GM19324 (cell line): ENCODE measurements around the gene PTPN22.

Experiments
- ATAC-seq: cut with Tn5 transposase; IDR thresholded peaks from one replicate; pipeline ENCODE4 v1.9.1; 2021; ENCODE audit warnings: mild to moderate bottlenecking, moderate library complexity; ENCODE audit not compliant: unreplicated experiment, low FRiP score

PTPN22 gene

GRCh38 chr1:113804421-113805255, 66.9 kb downstream of the PTPN22 start:
- ATAC-seq = no peak

GRCh38 chr1:113802367-113803007, 69.0 kb downstream of the PTPN22 start:
- no peak for ATAC-seq

GRCh38 chr1:113800487-113800886, 71.0 kb downstream of the PTPN22 start:
- ATAC-seq = no peak

- no peak for ATAC-seq
Measured at GRCh38 chr1:113797472-113797871, 74.0 kb downstream of the PTPN22 start.

GRCh38 chr1:113793878-113794834, 77.4 kb downstream of the PTPN22 start:
- peak; percentile 85 for ATAC-seq

- ATAC-seq = no peak
Measured at GRCh38 chr1:113792986-113793385, 78.5 kb downstream of the PTPN22 start.

GRCh38 chr1:113792471-113792870, 79.0 kb downstream of the PTPN22 start:
- ATAC-seq = no peak

- ATAC-seq = no peak
Measured at GRCh38 chr1:113788802-113789201, 82.7 kb downstream of the PTPN22 start.

GRCh38 chr1:113787663-113788062, 83.8 kb downstream of the PTPN22 start:
- no peak for ATAC-seq

- ATAC-seq = no peak
Measured at GRCh38 chr1:113786069-113786468, 85.4 kb downstream of the PTPN22 start.

GRCh38 chr1:113784104-113784779, 87.3 kb downstream of the PTPN22 start:
- peak; percentile 37 for ATAC-seq

GRCh38 chr1:113783254-113784103, 88.0 kb downstream of the PTPN22 start:
- ATAC-seq = peak; percentile 82

- ATAC-seq = no peak
Measured at GRCh38 chr1:113782406-113782805, 89.1 kb downstream of the PTPN22 start.

- ATAC-seq = no peak
Measured at GRCh38 chr1:113780374-113781146, 91.0 kb downstream of the PTPN22 start.

GRCh38 chr1:113779542-113779941, 92.0 kb downstream of the PTPN22 start:
- ATAC-seq = no peak

GRCh38 chr1:113777561-113777960, 94.0 kb downstream of the PTPN22 start:
- ATAC-seq = no peak

- no peak for ATAC-seq
Measured at GRCh38 chr1:113770031-113770430, 101.5 kb downstream of the PTPN22 start.

GRCh38 chr1:113769601-113769970, 101.9 kb downstream of the PTPN22 start:
- no peak for ATAC-seq
